ENCODE results near the gene ASB18. TPM values are rescaled to one million over a fixed set of nuclear protein-coding genes. Genes with fewer than 3 reads are reported as not detected.

Gene ASB18
- total and polyA plus RNA-seq, 7 experiments from 2014 or later, result not detected

GRCh38 chr2:236190674-236191073, 73.5 kb downstream of the ASB18 start:
- H3K4me3 Mint-ChIP-seq, result no peak overlapping the region
- H3K27me3 Mint-ChIP-seq, result peaks cover 0 to 28% (median 15%) of the 10 kb centered on the region in 5 donors
- no peak overlapping the region for H3K27ac Mint-ChIP-seq
- no peaks in the 10 kb centered on the region for H3K27me3 ChIP-seq (ENCODE audit: control insufficient read depth in 2 of 2, insufficient read depth in 2 of 2, low read length in 2 of 2)
- no peak overlapping the region for H3K4me3 ChIP-seq (ENCODE audit: low read length)
- ChIA-PET POLR2A (no interaction called here), CTCF (no interaction called here)
- H3K36me3 Mint-ChIP-seq, result no peaks in the 10 kb centered on the region
- DNase-seq (no peak), ATAC-seq (no peak)
- intact Hi-C loops (cut with micrococcal nuclease), result no loop called here
- no peaks in the 10 kb centered on the region for H3K4me1 ChIP-seq (ENCODE audit: control insufficient read depth in 2 of 2, insufficient read depth in 2 of 2, low read length in 2 of 2)
- H3K9me3 Mint-ChIP-seq, result peaks cover 0 to 8% (median 2%) of the 10 kb centered on the region in 11 donors
- H3K36me3 ChIP-seq (ENCODE audit: control insufficient read depth in 2 of 3, insufficient read depth in 3 of 3, low read length in 3 of 3), result no peaks in the 10 kb centered on the region
- H3K4me1 Mint-ChIP-seq, result no peaks in the 10 kb centered on the region
- no peak overlapping the region for H3K27ac ChIP-seq (ENCODE audit: low read depth, low read length)
- H3K9me3 ChIP-seq (ENCODE audit: control insufficient read depth in 2 of 3, low read length in 3 of 3), result no peaks in the 10 kb centered on the region

DNA sequence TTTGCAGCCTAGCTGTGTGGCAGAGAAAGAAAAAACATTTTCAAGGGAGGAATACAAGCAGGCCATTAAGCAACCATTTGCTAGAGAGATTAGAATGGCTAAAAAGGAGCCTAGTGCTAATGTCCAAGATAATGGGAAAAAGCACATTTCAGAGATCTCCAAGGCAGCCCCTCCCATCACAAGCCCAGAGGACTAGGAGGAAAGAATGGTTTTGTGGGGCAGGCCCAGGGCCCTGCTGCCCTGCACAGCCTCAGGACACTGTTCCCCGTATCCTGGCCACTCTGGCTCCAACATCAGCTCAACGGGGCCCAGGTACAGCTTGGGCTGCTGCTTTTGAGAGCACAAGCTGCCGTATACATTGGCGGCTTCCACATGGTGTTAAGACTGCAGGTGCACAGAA, 79.5 kb downstream of the ASB18 start:
- no peak overlapping the region for H3K27ac ChIP-seq (ENCODE audit: low read depth, low read length)
- intact Hi-C loops (cut with micrococcal nuclease), result no loop called here
- H3K9me3 Mint-ChIP-seq, result peaks cover 0 to 25% (median 7%) of the 10 kb centered on the region in 11 donors
- no peak overlapping the region for H3K27ac Mint-ChIP-seq
- no peak overlapping the region for H3K4me3 Mint-ChIP-seq
- H3K27me3 Mint-ChIP-seq, result peaks cover 29 to 78% (median 62%) of the 10 kb centered on the region in 5 donors
- POLR2A ChIA-PET, result no interaction called here
- H3K4me1 Mint-ChIP-seq, result peaks cover 5 to 7% (median 7%) of the 10 kb centered on the region in 7 donors
- H3K4me3 ChIP-seq (ENCODE audit: low read length), result no peak overlapping the region
- H3K27me3 ChIP-seq (ENCODE audit: control insufficient read depth in 2 of 2, insufficient read depth in 2 of 2, low read length in 2 of 2), result peaks cover 5 to 6% of the 10 kb centered on the region in 2 donors
- peaks cover 0 to 5% (median 0%) of the 10 kb centered on the region in 5 donors for H3K36me3 Mint-ChIP-seq
- H3K36me3 ChIP-seq (ENCODE audit: control insufficient read depth in 2 of 3, insufficient read depth in 3 of 3, low read length in 3 of 3), result no peaks in the 10 kb centered on the region
- DNase-seq (no peak), ATAC-seq (no peak)
- CTCF ChIA-PET, result no interaction called here
- no peaks in the 10 kb centered on the region for H3K9me3 ChIP-seq (ENCODE audit: control insufficient read depth in 2 of 3, low read length in 3 of 3)
- no peaks in the 10 kb centered on the region for H3K4me1 ChIP-seq (ENCODE audit: control insufficient read depth in 2 of 2, insufficient read depth in 2 of 2, low read length in 2 of 2)

DNA sequence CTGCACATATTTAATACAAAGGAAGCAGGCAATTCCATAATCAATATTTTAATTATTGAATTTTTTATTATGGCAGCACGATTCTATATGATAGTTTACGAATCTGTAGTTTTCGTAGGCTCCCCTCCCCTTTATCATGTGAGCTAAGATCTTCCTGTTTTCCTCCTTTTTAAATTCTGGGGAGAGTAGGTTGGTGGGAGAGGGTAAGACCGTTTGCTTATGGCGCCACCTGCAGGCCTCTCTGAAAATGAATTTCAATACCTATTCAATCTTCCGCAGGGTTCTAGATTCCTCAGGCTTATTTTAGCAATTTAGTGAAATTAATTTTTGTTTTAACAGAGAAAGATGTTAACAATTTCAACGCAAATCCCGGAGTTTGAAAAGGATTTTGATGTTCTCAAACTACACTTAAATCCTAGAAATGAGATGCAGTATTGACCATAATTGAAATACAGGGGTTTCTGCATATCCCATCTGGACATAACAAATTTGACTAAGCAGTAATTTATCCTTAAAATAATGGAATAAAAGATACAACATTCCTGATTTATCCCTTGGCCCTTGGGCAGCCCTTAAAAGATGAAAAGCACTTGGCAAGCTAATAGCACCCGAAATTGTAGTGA, 83.3 kb downstream of the ASB18 start:
- intact Hi-C loops (cut with micrococcal nuclease), result loop anchor here in 1 of 2 donors (1.0 kb wide), 2 partner anchors 402 to 415 kb away; no protein-coding TSS in a partner anchor

DNA sequence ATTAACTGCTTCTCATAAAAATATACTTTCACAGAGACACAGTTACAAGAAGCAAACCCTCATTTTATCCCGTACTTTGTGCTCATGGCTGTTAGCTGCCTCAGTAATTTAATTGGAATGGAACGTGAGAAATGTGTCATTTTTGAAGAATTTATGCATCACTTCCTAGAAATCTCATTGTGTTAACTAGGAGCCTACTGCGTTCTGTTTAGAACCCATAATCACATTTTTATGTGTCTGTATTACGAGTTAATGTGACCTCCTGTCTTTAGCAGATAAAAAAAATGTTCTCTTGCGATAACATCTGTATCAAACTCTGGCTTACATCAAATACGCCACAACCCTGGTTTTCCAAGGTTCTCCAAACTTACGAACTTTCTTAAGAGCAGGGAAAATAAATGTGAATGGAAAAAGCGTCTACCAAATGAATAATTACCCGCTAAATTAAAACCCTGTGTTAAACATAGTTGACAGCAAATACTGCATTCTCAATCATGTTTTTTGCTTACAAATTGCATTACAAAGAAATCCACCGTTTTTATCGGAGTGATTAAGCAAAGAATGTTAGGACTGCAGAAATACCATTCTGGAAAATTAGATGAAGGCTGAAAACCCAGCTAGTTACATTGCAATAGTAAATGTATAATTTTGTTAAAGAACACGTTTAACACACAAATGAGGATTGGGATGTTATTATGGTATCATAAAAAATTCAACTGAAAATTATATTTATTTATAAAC, 84.0 kb downstream of the ASB18 start:
- POLR2A ChIA-PET, result no interaction called here
- Histone ChIP-seq H3K27me3 (ENCODE audit: control insufficient read depth in 2 of 2, insufficient read depth in 2 of 2, low read length in 2 of 2) (peaks cover 6 to 15% of the 10 kb centered on the region in 2 donors), H3K27ac (ENCODE audit: low read depth, low read length) (no peak overlapping the region), H3K9me3 (ENCODE audit: control insufficient read depth in 2 of 3, low read length in 3 of 3) (no peaks in the 10 kb centered on the region), H3K4me1 (ENCODE audit: control insufficient read depth in 2 of 2, insufficient read depth in 2 of 2, low read length in 2 of 2) (no peaks in the 10 kb centered on the region), H3K4me3 (ENCODE audit: low read length) (no peak overlapping the region), H3K36me3 (ENCODE audit: control insufficient read depth in 2 of 3, insufficient read depth in 3 of 3, low read length in 3 of 3) (no peaks in the 10 kb centered on the region)
- DNase-seq (no peak), ATAC-seq (no peak)
- H3K4me3 Mint-ChIP-seq, result peak overlapping the region in 2 of 10 donors; percentile 36 to 63
- CTCF ChIA-PET, result interaction anchor here (1.7 kb wide), 1 partner anchor 401 kb away, joined by 4 read pairs; no protein-coding TSS in a partner anchor
- peaks cover 5 to 17% (median 13%) of the 10 kb centered on the region in 7 donors for H3K4me1 Mint-ChIP-seq
- H3K27me3 Mint-ChIP-seq, result peaks cover 64 to 91% (median 72%) of the 10 kb centered on the region in 5 donors
- intact Hi-C loops (cut with micrococcal nuclease), result no loop called here
- no peak overlapping the region for H3K27ac Mint-ChIP-seq
- H3K9me3 Mint-ChIP-seq, result peaks cover 0 to 17% (median 3%) of the 10 kb centered on the region in 11 donors
- H3K36me3 Mint-ChIP-seq, result peaks cover 0 to 5% (median 0%) of the 10 kb centered on the region in 5 donors

More for the DNA sequence above, 83.3 kb downstream of the ASB18 start:
- ATAC-seq (no peak), DNase-seq (no peak)
- H3K4me1 ChIP-seq (ENCODE audit: control insufficient read depth in 2 of 2, insufficient read depth in 2 of 2, low read length in 2 of 2), result no peaks in the 10 kb centered on the region
- no peak overlapping the region for H3K27ac ChIP-seq (ENCODE audit: low read depth, low read length)
- peaks cover 0 to 5% (median 0%) of the 10 kb centered on the region in 5 donors for H3K36me3 Mint-ChIP-seq
- H3K4me3 ChIP-seq (ENCODE audit: low read length), result no peak overlapping the region
- peaks cover 57 to 91% (median 71%) of the 10 kb centered on the region in 5 donors for H3K27me3 Mint-ChIP-seq
- H3K9me3 Mint-ChIP-seq, result peaks cover 0 to 24% (median 5%) of the 10 kb centered on the region in 11 donors
- no peaks in the 10 kb centered on the region for H3K9me3 ChIP-seq (ENCODE audit: control insufficient read depth in 2 of 3, low read length in 3 of 3)
- H3K27me3 ChIP-seq (ENCODE audit: control insufficient read depth in 2 of 2, insufficient read depth in 2 of 2, low read length in 2 of 2), result peaks cover 6 to 15% of the 10 kb centered on the region in 2 donors
- peak overlapping the region in 1 of 10 donors; percentile 19 for H3K4me3 Mint-ChIP-seq
- H3K4me1 Mint-ChIP-seq, result peaks cover 5 to 16% (median 13%) of the 10 kb centered on the region in 7 donors
- peak overlapping the region in 1 of 9 donors; percentile 84 for H3K27ac Mint-ChIP-seq
- POLR2A ChIA-PET, result no interaction called here
- CTCF ChIA-PET, result interaction anchor here (1.7 kb wide), 1 partner anchor 401 kb away, joined by 4 read pairs; no protein-coding TSS in a partner anchor
- H3K36me3 ChIP-seq (ENCODE audit: control insufficient read depth in 2 of 3, insufficient read depth in 3 of 3, low read length in 3 of 3), result no peaks in the 10 kb centered on the region

GRCh38 chr2:236179236-236180075, 84.8 kb downstream of the ASB18 start:
- H3K27me3 Mint-ChIP-seq, result peaks cover 69 to 92% (median 75%) of the 10 kb centered on the region in 5 donors
- ChIA-PET POLR2A (no interaction called here), CTCF (no interaction called here)
- peaks cover 0 to 2% (median 0%) of the 10 kb centered on the region in 5 donors for H3K36me3 Mint-ChIP-seq
- H3K27me3 ChIP-seq (ENCODE audit: control insufficient read depth in 2 of 2, insufficient read depth in 2 of 2, low read length in 2 of 2), result peaks cover 6 to 17% of the 10 kb centered on the region in 2 donors
- H3K4me3 ChIP-seq (ENCODE audit: low read length), result no peak overlapping the region
- H3K9me3 ChIP-seq (ENCODE audit: control insufficient read depth in 2 of 3, low read length in 3 of 3), result no peaks in the 10 kb centered on the region
- no peaks in the 10 kb centered on the region for H3K36me3 ChIP-seq (ENCODE audit: control insufficient read depth in 2 of 3, insufficient read depth in 3 of 3, low read length in 3 of 3)
- intact Hi-C loops (cut with micrococcal nuclease), result no loop called here
- peaks cover 0 to 17% (median 0%) of the 10 kb centered on the region in 11 donors for H3K9me3 Mint-ChIP-seq
- H3K4me1 ChIP-seq (ENCODE audit: control insufficient read depth in 2 of 2, insufficient read depth in 2 of 2, low read length in 2 of 2), result no peaks in the 10 kb centered on the region
- ATAC-seq (no peak), DNase-seq (no peak)
- H3K4me1 Mint-ChIP-seq, result peaks cover 5 to 17% (median 13%) of the 10 kb centered on the region in 7 donors
- peak overlapping the region in 5 of 10 donors; percentile 29 to 73 (median 49) for H3K4me3 Mint-ChIP-seq
- H3K27ac ChIP-seq (ENCODE audit: low read depth, low read length), result no peak overlapping the region
- peak overlapping the region in 1 of 9 donors; percentile 29 for H3K27ac Mint-ChIP-seq

DNA sequence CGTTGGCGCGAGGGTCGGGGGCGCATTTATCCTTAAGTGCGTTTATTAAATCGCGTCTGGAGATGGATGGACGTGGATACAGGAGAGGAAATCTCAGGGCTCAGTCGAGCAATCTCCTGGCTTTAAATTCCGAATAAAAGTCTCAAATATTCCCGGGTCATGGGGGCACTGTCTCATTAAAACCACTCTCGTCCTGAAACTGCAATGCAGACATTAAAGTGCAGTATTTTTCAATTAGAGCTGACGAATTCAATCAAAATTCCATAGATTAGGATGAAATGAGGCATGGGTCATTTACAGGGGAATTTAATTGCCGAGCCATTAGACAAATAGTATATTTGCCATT, 85.3 kb downstream of the ASB18 start:
- no peaks in the 10 kb centered on the region for H3K36me3 ChIP-seq (ENCODE audit: control insufficient read depth in 2 of 3, insufficient read depth in 3 of 3, low read length in 3 of 3)
- H3K27me3 Mint-ChIP-seq, result peaks cover 69 to 92% (median 77%) of the 10 kb centered on the region in 5 donors
- ChIA-PET CTCF (no interaction called here), POLR2A (no interaction called here)
- peaks cover 6 to 23% of the 10 kb centered on the region in 2 donors for H3K27me3 ChIP-seq (ENCODE audit: control insufficient read depth in 2 of 2, insufficient read depth in 2 of 2, low read length in 2 of 2)
- H3K4me3 ChIP-seq (ENCODE audit: low read length), result no peak overlapping the region
- peaks cover 0 to 15% (median 0%) of the 10 kb centered on the region in 11 donors for H3K9me3 Mint-ChIP-seq
- H3K9me3 ChIP-seq (ENCODE audit: control insufficient read depth in 2 of 3, low read length in 3 of 3), result no peaks in the 10 kb centered on the region
- H3K4me3 Mint-ChIP-seq, result peak overlapping the region in 4 of 10 donors; percentile 29 to 73 (median 49)
- no peak overlapping the region for H3K27ac Mint-ChIP-seq
- H3K36me3 Mint-ChIP-seq, result peaks cover 0 to 6% (median 0%) of the 10 kb centered on the region in 5 donors
- peaks cover 5 to 18% (median 13%) of the 10 kb centered on the region in 7 donors for H3K4me1 Mint-ChIP-seq
- H3K4me1 ChIP-seq (ENCODE audit: control insufficient read depth in 2 of 2, insufficient read depth in 2 of 2, low read length in 2 of 2), result no peaks in the 10 kb centered on the region
- ATAC-seq (no peak), DNase-seq (no peak)
- H3K27ac ChIP-seq (ENCODE audit: low read depth, low read length), result no peak overlapping the region
- intact Hi-C loops (cut with micrococcal nuclease), result no loop called here

Data from naive thymus-derived CD4-positive, alpha-beta T cell (primary cell).